Lower leg skin (tissue), 3 donors: ENCODE results near the gene FNDC3B.

Experiments
- CTCF ChIP-seq, 3 donors: fragments of 450-650 bp; IDR thresholded peaks; one replicate each; pipeline ENCODE4 v1.5.1; 2016; ENCODE audit warnings: antibody characterized with exemption in 3 of 3, mild to moderate bottlenecking in 3 of 3, moderate library complexity in 2 of 3
- POLR2A ChIP-seq, 2 donors: fragments of 450-650 bp; IDR thresholded peaks; one replicate each; pipeline ENCODE4 v1.6.1; 2016 to 2017; ENCODE audit warnings: antibody characterized with exemption in 2 of 2, mild to moderate bottlenecking in 1 of 2, moderate library complexity in 1 of 2

- TF ChIP-seq CTCF (IDR thresholded peaks at IDR 0.05) (no peak), POLR2A (IDR thresholded peaks at IDR 0.05) (no peak)
These were observed 152.3 kb downstream of the FNDC3B start for GRCh38 chr3:172191629-172192028.
